Mesothelial cell of epicardium (in vitro differentiated cells): ENCODE measurements around the gene STK39. TPM values are rescaled to one million over a fixed set of nuclear protein-coding genes. Genes with fewer than 3 reads are reported as not detected.

ENCODE experiments used
- DNase-seq, 2 experiments: peaks; one replicate each; pipeline ENCODE4 v3.0.0; 2021; ENCODE audit warnings: low spot score in 2 of 2; ENCODE audit not compliant: unreplicated experiment in 2 of 2
- H3K27ac Mint-ChIP-seq: 2 replicates; pipeline ENCODE4 v1.8.0; 2021; ENCODE audit warnings: mixed read lengths
- H3K27me3 Mint-ChIP-seq: 2 replicates; pipeline ENCODE4 v1.8.0; 2021; ENCODE audit warnings: low read depth, mixed read lengths
- H3K36me3 Mint-ChIP-seq: 2 replicates; pipeline ENCODE4 v1.8.0; 2021; ENCODE audit warnings: mixed read lengths
- H3K4me1 Mint-ChIP-seq: 2 replicates; pipeline ENCODE4 v1.8.0; 2021; ENCODE audit warnings: mixed read lengths
- H3K4me3 Mint-ChIP-seq: 2 replicates; pipeline ENCODE4 v1.8.0; 2021; ENCODE audit warnings: mild to moderate bottlenecking, moderate library complexity, mixed read lengths
- H3K9me3 Mint-ChIP-seq: 2 replicates; pipeline ENCODE4 v1.8.0; 2021; ENCODE audit warnings: mixed read lengths
- total RNA-seq: library from RNA; stranded (reverse); gene quantifications from 3 replicates; pipeline ENCODE4 v1.2.1, GENCODE V29; 2021
- TF ChIP-seq, protein P1 (sequence below): fragments of 200-600 bp; sonication (generic); IDR thresholded peaks from one replicate; pipeline ENCODE4 v1.5.0; 2021; ENCODE audit warnings: antibody characterized with exemption; ENCODE audit not compliant: unreplicated experiment

STK39 gene
- total RNA-seq, 1 donor from 2014 or later: 18.7 TPM

DNA sequence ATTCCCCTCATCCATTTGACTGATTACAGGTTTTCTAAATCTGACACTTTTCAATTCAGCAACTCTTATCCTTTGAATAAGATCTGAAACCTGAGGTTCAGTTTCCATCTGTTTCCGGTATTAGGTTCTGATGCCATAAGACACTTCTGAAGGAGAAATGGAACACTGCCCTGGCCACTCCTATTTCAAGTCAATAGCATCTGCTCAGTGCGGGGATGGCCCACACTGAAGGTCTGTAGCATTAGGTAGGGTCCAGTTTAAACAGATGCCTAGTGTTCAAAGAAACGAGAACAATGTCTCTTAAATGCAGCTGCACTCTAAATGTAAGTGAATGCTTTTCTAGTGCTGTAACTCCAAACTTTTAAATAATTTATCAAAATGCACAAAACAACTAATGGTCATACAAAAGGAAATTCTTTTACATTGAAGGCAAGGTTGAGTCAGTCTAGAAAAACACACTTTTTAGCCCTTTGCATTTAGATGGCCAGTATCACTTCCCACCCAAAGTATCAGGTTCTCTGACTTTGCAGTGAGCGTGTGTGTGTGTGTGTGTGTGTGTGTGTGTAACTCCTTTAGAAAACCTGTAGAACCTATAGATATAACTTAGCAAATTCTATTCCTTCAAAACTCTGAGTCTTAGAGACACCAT is 78.2 kb downstream of the STK39 start:
- TF ChIP-seq, protein P1, sequence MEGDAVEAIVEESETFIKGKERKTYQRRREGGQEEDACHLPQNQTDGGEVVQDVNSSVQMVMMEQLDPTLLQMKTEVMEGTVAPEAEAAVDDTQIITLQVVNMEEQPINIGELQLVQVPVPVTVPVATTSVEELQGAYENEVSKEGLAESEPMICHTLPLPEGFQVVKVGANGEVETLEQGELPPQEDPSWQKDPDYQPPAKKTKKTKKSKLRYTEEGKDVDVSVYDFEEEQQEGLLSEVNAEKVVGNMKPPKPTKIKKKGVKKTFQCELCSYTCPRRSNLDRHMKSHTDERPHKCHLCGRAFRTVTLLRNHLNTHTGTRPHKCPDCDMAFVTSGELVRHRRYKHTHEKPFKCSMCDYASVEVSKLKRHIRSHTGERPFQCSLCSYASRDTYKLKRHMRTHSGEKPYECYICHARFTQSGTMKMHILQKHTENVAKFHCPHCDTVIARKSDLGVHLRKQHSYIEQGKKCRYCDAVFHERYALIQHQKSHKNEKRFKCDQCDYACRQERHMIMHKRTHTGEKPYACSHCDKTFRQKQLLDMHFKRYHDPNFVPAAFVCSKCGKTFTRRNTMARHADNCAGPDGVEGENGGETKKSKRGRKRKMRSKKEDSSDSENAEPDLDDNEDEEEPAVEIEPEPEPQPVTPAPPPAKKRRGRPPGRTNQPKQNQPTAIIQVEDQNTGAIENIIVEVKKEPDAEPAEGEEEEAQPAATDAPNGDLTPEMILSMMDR: no peak
- no peak for DNase-seq

GRCh38 chr2:168167511-168168263 is 79.7 kb downstream of the STK39 start:
- Mint-ChIP-seq H3K27me3 (no peaks in the 10 kb centered on the region), H3K9me3 (no peaks in the 10 kb centered on the region), H3K36me3 (peaks cover 21% of the 10 kb centered on the region), H3K4me3 (no peak overlapping the region), H3K4me1 (no peaks in the 10 kb centered on the region), H3K27ac (no peak overlapping the region)
- TF ChIP-seq, protein P1: no peak
- no peak for DNase-seq

More for the DNA sequence above, 78.2 kb downstream of the STK39 start:
- H3K36me3 Mint-ChIP-seq: peaks cover 20% of the 10 kb centered on the region
- H3K9me3 Mint-ChIP-seq: no peaks in the 10 kb centered on the region
- no peaks in the 10 kb centered on the region for H3K27me3 Mint-ChIP-seq
- no peak overlapping the region for H3K27ac Mint-ChIP-seq
- no peaks in the 10 kb centered on the region for H3K4me1 Mint-ChIP-seq
- no peak overlapping the region for H3K4me3 Mint-ChIP-seq

DNA sequence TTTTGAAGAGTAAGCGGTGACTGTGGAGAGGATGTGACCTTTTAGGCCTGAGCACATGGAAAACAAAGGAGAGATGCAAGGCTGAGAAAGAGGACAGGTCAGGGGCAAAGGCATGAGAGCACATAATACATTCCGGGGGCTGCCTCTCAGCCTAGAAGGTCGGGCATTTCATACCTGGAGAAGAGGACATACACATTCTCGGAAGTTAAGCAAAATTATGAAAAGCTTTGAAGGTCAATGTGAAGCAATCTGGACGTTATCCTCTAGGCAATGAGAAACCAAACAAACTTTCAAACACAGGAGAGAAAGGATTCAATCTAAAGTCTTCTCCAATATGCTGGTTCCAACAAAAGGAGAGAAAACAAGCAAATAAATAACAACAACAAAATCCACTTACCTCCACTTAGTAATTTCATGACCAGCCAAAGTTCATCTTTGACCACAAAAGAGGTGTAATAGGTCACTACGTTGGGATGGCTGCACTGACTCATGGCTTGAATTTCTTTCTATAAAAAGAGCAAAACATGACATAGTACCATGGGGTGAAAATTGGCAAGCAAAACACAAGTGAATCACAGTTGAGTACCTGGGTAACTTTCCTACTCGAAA is 80.4 kb downstream of the STK39 start:
- H3K4me3 Mint-ChIP-seq: no peak overlapping the region

GRCh38 chr2:168165985-168166901 is 81.2 kb downstream of the STK39 start:
- H3K9me3 Mint-ChIP-seq: no peaks in the 10 kb centered on the region
- DNase-seq: no peak
- no peak overlapping the region for H3K27ac Mint-ChIP-seq
- H3K36me3 Mint-ChIP-seq: peaks cover 21% of the 10 kb centered on the region
- no peaks in the 10 kb centered on the region for H3K4me1 Mint-ChIP-seq
- TF ChIP-seq, protein P1: no peak
- no peak overlapping the region for H3K4me3 Mint-ChIP-seq
- H3K27me3 Mint-ChIP-seq: no peaks in the 10 kb centered on the region

More for the DNA sequence above, 80.4 kb downstream of the STK39 start:
- Mint-ChIP-seq H3K27me3 (no peaks in the 10 kb centered on the region), H3K36me3 (peaks cover 21% of the 10 kb centered on the region), H3K4me1 (no peaks in the 10 kb centered on the region), H3K27ac (no peak overlapping the region), H3K9me3 (no peaks in the 10 kb centered on the region)
- TF ChIP-seq, protein P1: no peak
- no peak for DNase-seq

DNA sequence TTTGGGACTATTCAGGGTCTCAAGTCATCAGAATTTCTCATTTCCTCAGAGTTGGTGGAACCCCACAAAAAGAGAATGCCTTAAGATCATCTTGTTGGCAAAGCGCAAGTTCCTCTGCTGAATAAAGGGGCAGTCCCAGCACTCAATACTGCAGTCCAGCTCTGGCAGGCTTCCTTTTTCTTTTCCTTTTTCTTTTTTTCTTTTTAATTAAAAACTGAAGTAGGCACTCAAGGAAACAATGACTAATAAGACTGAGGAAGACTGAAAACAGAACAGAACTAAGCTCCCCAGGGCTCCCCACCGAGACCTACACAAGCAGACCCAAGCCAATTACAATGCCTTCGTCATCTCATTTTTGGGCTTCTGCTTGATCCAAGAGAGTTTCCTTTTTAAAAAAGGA is 82.0 kb downstream of the STK39 start:
- no peak for DNase-seq
- Mint-ChIP-seq H3K27me3 (no peaks in the 10 kb centered on the region), H3K4me1 (no peaks in the 10 kb centered on the region), H3K27ac (no peak overlapping the region), H3K4me3 (no peak overlapping the region), H3K9me3 (no peaks in the 10 kb centered on the region), H3K36me3 (peaks cover 21% of the 10 kb centered on the region)
- TF ChIP-seq, protein P1: no peak
